HepG2 (cell line): Measurements from ENCODE around the gene JAK2.

Source experiments
- FOSL1 ChIP-seq: sonication (generic); formaldehyde crosslinking; IDR thresholded peaks from 2 replicates; pipeline ENCODE4 v1.9.0; 2021; ENCODE audit warnings: missing genetic modification reagents, borderline replicate concordance
- MAX ChIP-seq: IDR thresholded peaks from 2 replicates; pipeline ENCODE4 v1.6.1; 2012; ENCODE audit warnings: inconsistent platforms
- ZBTB33 ChIP-seq: sonication (generic); formaldehyde crosslinking; IDR thresholded peaks from 2 replicates; pipeline ENCODE4 v1.4.0; 2020; ENCODE audit warnings: missing genetic modification reagents

- TF ChIP-seq ZBTB33 (CRISPR knock-in tag) (no peak), MAX (no peak), FOSL1 (no peak)
Measured at GRCh38 chr9:4959031-4959430, 26.0 kb upstream of the JAK2 start.
